ENCODE measurements around the gene GTF2H4.
A peak's percentile ranks its signal among the peaks of the same experiment; 100 is the strongest.
"Not testable (repeated sequence)": the region's sequence is repeated elsewhere in the genome, so short reads cannot be mapped to it uniquely, and the experiment has no call there.

Gene GTF2H4

DNA sequence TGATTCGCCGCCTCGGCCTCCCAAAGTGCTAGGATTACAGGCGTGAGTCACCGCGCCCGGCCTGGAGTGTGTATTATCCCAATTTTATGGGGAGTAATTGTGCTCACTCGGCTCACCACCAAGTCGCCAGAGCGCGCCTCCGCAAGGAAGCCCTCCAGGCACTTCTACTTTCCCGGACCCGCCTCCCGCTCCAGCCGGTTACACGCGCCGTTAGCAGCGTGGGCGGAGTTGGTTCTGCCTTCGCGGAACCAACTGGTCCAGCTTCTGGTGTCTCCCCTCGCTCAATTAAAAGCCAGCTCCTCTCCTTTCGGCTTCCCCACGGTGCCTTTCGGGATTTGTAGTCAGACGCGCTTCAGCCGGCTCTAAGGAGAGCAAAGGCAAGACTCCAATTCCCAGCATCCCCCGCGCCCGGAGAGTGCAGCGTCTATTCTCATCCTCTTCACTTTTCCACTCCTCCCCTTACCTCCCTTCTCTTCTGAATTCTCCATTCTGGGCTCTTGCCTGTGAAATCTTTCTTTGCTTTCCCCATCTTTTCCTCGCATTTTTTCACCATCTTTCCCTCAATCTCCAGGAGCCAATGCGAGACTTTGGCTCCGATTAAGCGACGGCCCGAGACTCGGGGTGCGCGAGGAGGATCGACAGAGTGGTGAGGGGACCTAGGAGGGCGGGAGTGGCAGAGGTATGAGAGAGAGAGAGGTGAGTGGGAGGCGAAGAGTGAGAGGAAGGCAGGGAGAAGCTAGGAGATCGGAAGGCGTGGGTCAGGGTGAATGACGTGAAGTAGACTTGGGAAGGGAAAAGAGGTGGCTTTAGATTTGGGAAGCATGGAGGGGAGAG is at the start of gene GTF2H4:
Gene GTF2H4 (plus strand): TSS at position 450 of the 834 bp plus-strand sequence.
- peak; percentile 91 for DNase-seq

DNA sequence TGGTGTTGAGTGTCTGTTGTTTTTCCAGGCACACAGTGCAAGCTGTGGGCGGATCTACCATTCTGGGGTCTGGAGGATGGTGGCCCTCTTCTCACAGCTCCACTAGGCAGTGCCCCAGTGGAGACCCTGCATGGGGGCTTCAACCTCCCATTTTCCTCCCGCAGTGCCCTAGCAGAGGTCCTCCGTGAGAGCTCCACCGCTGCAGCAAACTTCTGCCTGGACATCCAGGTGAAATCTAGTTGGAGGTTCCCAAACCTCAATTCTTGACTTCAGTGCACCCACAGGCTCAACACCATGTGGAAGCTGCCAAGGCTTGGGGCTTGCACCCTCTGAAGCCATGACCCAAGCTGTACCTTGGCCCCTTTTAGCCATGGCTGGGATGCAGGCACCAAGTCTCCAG is 48.3 kb upstream of the GTF2H4 start:
- not testable (repeated sequence) for DNase-seq

GRCh38 chr6:30861257-30862048 is 46.6 kb upstream of the GTF2H4 start:
- DNase-seq, result no peak

- DNase-seq, result no peak
Measured at GRCh38 chr6:30862156-30862875, 45.7 kb upstream of the GTF2H4 start.

DNA sequence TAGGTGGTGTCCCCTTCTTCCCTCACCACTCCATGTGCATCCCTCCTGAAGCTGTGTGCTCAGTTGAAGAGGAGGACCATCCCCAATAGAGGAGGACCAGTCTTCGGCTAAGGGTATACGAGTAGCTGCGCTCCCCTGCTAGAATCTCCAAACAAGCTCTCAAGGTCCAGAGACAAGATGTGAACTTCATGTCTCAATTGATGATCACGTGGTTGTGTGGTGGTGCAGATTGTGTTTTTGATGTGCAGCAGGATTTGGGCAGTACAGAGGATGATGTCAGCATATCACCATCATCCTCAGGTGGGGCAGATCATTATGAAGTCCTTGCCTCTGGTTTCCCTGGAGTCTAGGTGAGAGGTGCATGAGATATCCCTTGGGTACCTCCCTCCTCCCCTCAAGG is 43.7 kb upstream of the GTF2H4 start:
- DNase-seq, result no peak

- DNase-seq, result not testable (repeated sequence)
Measured at GRCh38 chr6:30869241-30869749, 38.7 kb upstream of the GTF2H4 start.

GRCh38 chr6:30870546-30870945 is 37.5 kb upstream of the GTF2H4 start:
- no peak for DNase-seq

DNA sequence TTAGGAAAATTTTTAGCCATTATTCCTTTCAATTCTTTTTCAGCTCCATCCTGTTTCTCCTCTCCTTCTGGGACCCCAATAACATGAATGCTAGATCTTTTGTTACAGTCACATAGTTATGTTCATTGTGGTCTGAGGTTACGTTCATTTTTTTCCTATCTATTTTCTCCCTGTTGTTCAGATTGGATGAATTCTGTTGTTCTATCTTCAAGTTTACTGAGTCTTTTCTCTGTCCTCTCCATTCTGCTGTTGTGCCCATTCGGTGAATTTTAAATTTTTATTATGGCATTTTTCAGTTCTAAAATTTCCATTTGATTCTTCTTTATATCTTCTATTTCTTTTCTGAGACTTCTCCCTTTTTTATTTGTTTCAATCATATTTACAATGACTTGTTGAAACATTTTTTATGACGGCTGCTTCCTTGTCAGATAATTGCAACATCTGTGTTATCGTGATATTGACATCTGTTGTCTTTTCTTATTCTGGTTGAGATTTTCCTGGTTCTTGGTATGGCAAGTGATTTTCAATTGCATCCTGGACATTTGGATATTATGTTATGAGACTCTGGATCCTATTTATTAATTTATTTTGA is 36.3 kb upstream of the GTF2H4 start:
- no peak for DNase-seq

- no peak for DNase-seq
Measured at GRCh38 chr6:30873137-30873640, 34.8 kb upstream of the GTF2H4 start.

DNA sequence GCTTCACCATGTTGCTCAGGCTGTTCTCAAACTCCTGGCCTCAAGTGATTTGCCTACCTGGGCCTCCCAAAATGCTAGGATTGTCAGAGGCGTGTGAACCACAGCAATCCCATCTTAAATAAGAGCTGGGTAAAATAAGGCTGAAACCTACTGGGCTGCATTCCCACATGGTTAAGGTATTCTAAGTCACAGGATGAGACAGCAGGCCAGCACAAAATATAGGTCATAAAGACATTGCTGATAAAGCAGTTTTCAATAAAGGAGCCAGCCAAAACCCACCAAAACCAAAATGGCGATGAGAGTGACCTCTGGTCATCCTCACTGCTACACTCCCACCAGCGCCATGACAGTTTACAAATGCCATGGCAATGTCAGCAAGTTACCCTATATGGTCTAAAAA is 34.2 kb upstream of the GTF2H4 start:
- not testable (repeated sequence) for DNase-seq

DNA sequence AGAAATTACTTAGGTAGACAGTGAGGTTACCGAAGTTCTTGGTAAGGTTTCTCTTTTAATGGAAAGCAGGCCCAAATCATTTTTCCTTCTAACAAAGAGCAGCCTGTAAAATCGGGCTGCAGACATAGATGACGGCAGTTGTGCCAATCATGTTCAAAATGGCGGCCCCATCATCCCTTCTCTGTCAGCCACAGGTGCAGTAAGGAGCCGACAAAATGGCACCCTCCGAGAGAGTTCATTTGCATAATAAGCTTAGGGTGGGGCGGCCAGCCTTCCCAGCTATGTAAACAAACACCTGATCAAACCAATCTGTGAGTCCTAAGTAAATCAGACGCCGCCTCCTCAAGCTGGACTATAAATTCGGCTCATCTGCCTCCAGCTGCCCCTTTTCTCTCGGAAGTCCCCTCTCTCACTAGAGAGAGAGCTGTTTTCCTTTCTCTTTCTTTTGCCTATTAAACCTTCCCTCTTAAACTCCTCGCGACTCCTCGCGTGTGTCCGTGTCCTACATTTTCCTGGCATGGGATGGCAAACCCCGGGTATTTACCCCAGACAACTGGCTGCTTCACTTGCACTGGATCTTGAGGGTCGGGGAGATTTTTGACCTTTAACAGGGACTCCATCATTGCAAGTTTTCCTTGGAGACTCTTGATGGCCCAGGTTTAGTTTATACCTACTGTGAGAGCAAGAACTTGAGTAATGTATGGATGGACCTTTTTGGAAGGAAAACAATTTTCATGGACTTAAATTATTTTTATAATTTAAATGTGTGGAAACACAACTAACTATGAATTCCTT is 32.6 kb upstream of the GTF2H4 start:
- no peak for DNase-seq

DNA sequence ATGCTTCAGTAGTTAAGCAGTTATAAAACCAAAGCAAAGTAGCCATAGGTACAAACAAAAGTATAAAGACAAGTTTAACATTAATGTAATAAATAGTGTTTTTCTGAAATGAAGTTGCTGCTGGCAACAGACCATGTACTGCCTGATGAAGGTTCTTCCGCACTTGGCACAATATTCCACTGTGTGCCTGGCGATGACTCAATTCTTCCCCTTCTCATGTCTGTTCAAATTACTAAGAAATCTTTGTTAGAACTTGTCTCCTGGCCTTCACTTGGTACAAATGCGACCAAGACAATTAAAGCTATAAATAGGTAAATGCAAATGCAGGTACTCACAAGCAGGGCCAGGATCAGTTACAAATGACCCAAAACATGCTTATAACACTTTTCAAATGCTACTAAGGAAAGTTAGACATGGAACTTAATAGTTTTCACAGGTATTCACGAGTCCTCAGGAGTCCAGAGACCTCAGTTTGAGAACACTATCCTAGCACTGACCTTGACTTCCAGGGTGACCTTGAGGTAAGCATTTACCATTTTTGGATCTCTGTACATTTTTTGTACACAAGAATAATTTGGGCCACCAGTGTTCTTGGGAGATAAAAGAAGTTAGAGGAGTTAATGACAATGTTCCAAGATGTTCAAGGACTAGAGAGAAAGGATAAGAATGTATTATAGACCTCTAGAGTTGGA is 31.8 kb upstream of the GTF2H4 start:
- DNase-seq, result no peak

DNA sequence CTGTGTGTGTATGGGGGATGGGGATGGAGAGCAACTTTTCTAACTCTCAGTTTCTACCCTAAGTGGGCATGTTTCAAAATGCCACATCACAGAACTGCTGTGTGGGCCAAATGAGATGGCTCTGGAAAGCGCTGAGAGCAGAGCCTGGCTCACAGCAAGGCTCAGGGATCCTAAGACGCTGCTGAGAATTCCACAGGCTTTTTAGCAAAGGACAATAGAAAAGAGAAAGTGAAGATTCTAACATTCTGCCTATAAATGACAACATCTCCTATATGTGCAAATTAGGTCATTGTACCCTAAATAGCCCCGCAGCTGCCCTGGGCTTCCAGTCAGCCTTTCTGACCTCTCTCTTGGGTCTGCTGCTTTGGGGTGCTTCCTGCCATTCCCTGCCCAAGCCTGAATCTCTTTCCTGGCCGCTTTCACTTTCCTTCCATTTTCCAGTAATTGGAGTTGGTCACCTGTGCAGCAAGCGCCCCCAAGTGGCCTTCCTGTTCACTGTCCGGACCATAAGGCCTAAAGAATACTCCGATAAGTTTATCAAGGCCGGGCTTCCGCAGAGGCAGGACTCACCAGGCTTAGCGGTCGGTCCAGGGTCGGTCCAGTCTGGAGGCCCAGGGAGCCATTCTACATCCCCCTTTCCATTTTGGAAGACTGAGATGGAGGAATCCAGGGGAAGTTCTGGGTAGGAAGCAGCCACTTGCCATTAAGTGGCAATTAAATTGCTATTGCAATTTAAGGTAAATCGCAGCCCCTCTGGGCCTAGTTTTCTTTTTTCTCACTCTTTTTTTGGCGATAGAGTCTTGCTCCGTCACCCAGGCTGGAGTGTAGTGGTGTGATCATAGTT is 30.4 kb upstream of the GTF2H4 start:
- DNase-seq, result peak; percentile 75

GRCh38 chr6:30879684-30880427 is 28.2 kb upstream of the GTF2H4 start:
- DNase-seq, result no peak

DNA sequence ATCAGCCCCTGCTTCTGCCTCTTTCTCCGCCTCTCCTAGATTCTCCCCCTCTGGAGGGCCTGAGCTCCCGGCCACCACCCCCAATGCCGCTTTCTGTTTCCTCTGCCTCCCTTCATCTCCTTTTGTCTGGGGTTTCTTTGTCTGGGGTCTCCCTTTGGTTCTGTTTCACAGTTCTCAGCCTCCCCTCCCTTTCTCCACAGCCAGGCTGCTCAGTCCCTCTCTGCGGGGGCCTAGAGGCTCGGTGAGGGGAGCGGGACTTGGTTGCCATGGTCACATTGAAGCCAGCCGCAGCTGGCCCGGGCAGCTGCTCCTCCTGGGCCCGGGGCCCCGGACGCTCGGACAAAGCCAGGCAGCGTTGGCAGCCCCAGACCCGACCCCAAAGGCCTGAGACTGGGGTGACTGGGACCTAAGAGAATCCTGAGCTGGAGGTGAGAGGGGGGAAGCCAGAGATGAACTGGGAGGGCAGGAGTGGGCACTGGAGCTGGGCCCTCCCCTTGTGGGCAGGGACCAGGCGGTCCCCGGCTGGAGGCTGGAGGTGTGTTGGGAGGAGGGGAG is 27.2 kb upstream of the GTF2H4 start:
- DNase-seq, result no peak

DNA sequence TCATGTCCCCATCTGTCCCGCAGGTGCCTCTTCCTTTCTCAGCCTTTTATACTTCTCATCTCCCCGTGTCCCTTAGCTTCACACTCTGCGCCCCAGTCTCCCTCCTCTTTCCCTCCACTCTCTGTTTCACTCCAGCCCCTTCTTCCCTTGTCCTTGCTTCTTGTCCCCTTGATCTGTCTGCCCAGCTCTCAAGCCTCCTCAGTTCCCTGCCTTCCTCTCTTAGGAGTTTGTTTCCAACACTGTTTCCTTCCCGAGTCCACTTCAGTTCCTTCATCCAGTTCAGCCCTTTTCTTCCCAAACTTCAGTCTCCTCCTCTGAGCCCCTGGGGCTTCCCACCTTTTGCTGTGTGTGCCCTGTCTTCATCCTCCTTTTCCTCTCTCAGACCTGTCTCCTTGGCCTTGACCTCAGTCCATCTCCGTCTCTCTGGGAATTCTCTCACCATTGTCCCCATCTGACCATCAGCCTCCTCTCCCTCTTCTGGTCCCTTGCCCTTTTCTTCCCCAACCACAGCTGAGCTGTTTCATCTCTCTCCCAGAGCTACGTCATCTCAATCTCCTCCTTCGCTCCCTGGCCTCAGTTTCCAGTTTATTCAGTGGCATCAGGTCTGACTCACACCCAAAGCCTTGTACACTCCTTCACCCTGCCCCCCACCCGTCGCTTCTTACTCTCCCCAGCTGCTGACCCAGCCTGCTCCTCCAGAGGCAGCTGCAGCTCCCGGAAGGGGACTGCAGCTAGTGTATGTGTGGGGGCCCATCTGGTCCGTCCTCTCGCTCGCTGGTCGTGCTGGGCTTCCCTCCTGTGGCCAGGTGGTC is 26.4 kb upstream of the GTF2H4 start:
- DNase-seq, result no peak

DNA sequence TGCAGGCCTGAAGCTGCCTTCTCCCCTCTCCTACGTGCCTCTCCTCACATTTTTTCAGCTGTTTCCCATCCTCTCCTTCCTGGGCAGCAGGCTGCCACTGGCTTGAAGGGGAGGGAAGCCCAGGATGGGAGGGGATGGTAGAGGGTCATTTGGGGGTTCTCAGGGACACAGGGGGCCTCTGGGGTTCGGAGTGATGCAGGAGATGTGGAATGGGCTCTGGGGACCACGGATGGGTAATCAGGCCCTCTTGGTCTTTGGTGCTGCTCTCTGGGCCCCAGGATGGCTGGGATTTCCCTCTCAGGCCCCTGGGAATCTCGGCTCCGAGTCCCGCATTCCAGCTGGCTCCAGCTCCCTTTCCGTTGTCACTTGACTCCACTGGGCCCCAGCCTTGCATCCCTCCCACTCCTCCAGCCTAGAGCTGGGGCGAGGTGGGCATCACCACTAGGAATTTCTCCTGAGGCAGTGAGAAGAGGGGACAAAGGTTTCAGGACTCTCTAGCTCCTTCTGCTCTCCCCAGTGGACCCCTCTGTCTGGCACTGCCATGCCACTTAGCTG is 25.7 kb upstream of the GTF2H4 start:
- no peak for DNase-seq
